SIG-M5 treated with dmso at 0.1 percent for 504 hours (cell line): ENCODE data around the gene ORM2.
"Not testable (repeated sequence)": the region's sequence is repeated elsewhere in the genome, so short reads cannot be mapped to it uniquely, and the experiment has no call there.

ENCODE experiments used
- DNase-seq: peaks from one replicate; lab custom pipeline; 2025; ENCODE audit not compliant: unreplicated experiment; lab: John Stamatoyannopoulos, UW

The ORM2 gene

DNA sequence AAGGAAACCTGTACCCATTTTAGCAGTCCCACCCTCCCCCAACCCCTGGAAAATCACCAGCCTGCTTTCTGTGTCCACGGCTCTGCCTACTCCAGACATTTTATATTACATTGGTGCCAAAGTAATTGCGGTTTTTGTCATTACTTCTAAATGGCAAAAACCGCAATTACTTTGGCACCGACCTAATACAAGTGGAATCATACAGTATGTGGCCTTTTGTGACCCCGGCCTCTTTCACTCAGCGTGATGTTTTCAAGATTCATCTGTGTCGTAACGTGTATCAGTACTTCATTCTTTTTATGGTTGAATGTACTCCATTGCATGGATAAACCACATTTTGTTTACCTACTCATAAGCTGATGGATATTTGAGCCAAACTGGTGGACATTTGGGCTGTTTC lies 16.5 kb upstream of the ORM2 start:
- DNase-seq = no peak

- DNase-seq = no peak
Measured at GRCh38 chr9:114314256-114314867, 15.3 kb upstream of the ORM2 start.

- DNase-seq = no peak
Measured at GRCh38 chr9:114314881-114315722, 14.6 kb upstream of the ORM2 start.

DNA sequence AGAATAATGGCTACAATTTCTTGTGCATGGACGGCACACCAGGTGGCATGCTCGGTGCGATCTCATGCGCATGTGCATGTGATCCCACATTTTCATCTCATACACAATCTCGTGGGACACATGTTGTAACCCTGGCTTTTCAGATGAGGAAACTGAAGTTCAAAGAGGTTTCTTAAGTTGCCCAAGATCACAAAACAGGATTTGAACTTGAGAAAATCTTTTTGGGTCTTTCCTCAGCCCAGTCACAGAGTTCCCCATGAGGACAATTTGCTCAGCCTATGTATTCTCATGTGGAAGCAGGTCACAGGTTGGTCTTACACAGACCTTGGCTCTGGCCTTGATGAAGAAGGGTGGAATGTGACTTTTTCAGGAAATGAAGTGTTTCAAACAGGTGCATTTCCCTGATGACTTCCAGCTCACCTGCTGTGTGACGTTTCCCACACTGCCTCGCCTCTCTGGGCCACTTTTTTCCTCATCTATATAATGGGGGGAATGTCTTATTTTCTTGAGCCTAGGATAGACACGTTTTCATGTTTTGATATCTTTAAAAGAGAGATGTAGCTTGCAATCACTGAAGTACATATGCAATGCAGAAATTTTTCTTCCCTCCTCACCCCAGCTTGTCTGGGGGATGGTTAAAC lies 13.8 kb upstream of the ORM2 start:
- DNase-seq = peak; percentile 52

- no peak for DNase-seq
Measured at GRCh38 chr9:114316605-114317230, 13.0 kb upstream of the ORM2 start.

DNA sequence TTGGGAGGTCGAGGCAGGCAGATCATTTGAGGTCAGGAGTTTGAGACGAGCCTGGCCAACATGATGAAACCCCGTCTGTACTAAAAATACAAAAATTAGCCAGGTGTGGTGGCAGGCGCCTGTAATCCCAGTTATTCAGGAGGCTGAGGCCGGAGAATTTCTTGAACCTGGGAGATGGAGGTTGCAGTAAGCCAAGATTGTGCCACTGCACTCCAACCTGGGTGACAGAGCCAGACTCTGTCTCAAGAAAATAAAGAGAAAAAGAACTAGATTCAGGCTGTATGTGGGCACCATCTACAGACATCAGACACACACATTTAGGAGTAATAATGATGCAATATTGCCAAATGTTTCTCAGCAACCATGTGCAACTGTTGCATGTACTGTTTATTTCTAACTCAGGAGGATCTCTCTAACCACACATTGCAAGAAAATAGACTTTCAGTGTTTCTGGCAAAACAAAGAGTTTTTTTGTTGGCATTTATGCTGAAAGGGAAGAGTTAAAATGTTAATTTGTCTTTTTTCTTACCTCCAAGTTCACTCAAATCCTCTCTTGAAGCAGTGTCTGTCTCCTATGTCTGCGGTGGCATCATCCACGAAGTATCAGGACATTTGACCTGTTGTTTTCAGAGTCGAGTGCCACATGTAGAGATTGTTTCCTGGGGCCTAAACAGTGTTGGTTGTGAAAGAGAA lies 11.9 kb upstream of the ORM2 start:
- DNase-seq = peak; percentile 79

GRCh38 chr9:114318416-114318815 lies 11.3 kb upstream of the ORM2 start:
- no peak for DNase-seq

DNA sequence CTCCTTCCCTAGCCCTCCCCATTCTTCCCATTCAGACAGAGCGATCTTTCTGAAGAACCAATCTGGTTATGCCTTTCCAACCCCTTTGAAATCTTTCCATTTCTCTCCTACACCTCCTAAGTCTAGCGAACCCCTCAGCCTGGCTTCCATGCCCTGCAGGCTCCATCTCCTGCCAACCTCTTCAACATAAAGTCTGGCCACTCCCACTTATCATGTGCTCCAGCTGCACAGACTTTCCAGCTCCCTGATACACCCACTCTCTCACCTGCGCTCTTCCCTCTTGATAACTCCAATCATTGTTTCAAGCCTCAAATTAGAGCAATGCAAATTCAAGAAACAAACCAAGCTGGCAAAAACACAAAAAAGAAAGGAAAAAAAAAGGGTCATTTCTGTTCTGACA lies 10.5 kb upstream of the ORM2 start:
- no peak for DNase-seq

DNA sequence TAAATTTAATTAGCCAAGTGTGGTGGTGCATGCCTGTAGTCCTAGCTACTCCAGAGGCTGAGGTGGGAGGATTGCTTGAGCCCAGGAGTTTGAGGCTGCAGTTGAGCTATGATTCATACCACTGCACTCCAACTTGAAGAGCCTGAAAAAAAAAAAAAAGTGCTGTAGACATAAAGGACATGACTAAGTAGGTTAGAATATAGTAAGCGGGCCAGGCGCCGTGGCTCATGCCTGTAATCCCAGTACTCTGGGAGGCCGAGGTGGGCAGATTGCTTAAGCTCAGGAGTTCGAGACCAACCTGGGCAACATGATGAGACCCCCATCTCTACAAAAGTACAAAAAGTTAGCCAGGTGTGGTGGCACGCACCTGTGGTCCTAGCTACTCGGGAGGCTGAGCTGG lies 9.0 kb upstream of the ORM2 start:
- not testable (repeated sequence) for DNase-seq

GRCh38 chr9:114321759-114322158 lies 7.9 kb upstream of the ORM2 start:
- no peak for DNase-seq

- DNase-seq = not testable (repeated sequence)
Measured at GRCh38 chr9:114322160-114322818, 7.4 kb upstream of the ORM2 start.

DNA sequence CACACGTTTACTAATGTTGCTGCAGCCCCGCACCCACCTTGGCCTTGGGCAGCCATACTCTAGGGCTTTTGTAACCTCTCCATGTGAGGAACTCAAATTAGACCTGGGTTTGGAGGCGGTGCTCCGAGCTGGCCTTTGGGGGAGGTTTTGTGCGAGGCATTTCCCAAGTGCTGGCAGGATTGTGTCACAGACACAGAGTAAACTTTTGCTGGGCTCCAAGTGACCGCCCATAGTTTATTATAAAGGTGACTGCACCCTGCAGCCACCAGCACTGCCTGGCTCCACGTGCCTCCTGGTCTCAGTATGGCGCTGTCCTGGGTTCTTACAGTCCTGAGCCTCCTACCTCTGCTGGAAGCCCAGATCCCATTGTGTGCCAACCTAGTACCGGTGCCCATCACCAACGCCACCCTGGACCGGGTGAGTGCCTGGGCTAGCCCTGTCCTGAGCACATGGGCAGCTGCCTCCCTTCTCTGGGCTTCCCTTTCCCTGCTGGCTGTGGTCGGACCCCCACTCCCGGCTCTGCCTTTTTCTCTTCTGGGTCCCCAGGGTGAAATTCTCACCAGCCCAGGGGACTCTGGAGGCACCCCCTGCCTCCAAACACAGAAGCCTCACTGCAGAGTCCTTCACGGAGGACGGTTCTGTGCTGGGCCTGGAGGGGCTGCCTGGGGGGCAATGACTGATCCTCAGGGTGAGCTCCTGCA lies 6.7 kb upstream of the ORM2 start, which contains the start of gene ORM1:
Gene ORM1, plus strand, starts transcription at position 268 of the 701 bp plus-strand sequence. Its CDS starts 36 bp downstream, at position 304.
- not testable (repeated sequence) for DNase-seq

DNA sequence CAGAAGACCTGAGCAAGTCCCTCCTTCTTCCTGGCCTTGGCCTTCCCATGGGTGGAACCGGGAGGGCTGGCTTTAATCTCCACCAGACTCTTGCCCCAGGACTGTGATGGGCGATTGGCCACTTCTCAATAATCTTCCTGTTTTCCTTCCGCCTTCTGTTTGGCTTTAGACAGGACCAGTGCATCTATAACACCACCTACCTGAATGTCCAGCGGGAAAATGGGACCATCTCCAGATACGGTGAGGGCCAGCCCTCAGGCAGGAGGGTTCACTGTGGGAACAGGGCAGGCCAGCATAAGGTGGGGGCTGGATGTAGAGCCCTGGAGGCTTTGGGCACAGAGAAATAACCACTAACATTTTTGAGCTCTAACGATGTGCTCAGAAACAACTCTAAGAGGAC lies 5.8 kb upstream of the ORM2 start:
- not testable (repeated sequence) for DNase-seq

DNA sequence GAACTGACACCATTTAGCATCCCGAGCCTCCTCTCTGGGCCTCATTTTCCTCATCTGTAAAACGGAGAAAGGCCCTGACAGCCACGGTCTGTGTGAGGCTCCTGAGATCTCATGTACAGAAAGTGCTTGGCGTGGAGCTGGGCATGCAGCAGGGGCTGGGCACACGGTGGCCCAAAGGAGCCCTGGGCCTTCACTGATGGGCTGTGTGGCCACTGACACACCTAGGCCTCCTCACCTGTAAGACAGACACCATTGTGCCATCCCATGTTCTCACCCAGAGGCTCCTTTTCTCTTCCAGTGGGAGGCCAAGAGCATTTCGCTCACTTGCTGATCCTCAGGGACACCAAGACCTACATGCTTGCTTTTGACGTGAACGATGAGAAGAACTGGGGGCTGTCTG lies 5.2 kb upstream of the ORM2 start:
- no peak for DNase-seq

- DNase-seq = not testable (repeated sequence)
Measured at GRCh38 chr9:114324965-114325364, 4.7 kb upstream of the ORM2 start.

DNA sequence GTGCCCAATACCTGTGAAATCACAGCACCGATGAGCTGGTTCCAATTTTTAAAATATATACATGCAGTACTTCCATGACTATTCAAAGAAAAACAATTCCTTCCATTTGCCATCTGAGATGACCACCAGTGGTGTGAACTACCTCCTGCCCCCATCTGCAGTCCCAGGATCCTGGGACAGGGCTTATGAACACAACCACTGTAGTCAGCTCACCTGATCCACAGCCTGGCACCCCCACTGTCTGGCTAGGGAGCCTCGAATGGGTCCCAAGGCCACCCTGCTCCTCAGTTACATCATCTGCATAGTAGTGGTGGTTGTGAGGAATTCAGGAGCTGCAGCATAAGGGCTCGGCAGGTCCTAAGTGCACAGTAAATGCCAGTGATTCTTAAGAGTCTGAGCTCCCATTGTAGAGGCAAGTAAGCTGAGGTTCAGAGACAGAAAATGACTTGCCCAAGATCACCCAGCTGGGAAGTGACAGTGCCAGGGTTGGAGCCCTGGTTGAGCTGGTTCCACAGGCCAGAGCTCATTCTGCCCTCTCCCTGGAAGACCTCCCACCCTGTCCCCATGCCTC lies 3.9 kb upstream of the ORM2 start:
- DNase-seq = not testable (repeated sequence)

- no peak for DNase-seq
Measured at GRCh38 chr9:114327749-114328148, 1.9 kb upstream of the ORM2 start.

- not testable (repeated sequence) for DNase-seq
Measured at GRCh38 chr9:114328357-114328820, 1.3 kb upstream of the ORM2 start.

DNA sequence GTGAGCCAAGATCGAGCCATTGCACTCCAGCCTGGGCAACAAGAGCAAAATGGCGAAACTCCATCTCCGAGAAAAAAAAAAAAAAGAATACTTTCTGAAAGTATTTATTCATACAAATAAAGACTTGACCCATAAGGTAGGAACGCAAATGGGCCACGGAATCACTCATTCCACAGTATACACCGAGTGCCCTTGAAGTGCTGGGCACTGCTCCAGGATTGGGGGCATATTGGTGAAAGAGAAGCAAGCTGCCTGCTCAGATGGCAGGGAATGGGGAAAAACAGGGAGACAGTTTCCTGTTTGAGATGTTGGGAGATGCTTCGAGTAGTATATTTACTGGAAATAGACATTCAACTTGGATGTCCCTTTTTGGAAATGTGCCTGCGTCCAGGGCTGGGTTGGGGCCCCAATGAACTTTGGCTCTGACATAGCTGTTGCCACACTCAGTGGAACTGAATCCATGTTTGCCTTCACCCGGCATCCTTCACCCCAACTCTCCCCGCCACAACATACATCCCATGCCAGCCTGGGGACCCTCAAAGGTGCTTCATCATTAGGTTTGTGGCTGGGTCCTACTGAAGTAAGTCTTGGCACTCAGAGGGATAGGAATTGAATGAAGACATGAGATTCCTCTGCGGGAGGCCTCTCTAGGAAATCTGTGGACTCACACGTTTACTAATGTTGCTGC lies 588 bp upstream of the ORM2 start:
- not testable (repeated sequence) for DNase-seq
